ENCODE results near the gene ZNF841. TPM values are rescaled to one million over a fixed set of nuclear protein-coding genes. Genes with fewer than 3 reads are reported as not detected.

ZNF841 gene
- total and polyA plus RNA-seq, 2 of the 13 experiments (the other 11 are each of a cell fraction or from before 2014, with no cell fraction given) = 6.2 to 14.2 TPM

- TF ChIP-seq PRDM10 (CRISPR knock-in tag; IDR thresholded peaks at IDR 0.05; ENCODE audit: low read depth) (no peak), SMARCC2 (IDR thresholded peaks at IDR 0.05) (no peak), KDM2A (CRISPR knock-in tag; IDR thresholded peaks at IDR 0.05; ENCODE audit: borderline replicate concordance, low read depth) (peak; percentile 53; the same call in 1 of the 2 replicates), ASH2L (IDR thresholded peaks at IDR 0.05; ENCODE audit: insufficient read length, low read depth, low read length) (peak; percentile 73), NR2C2 (CRISPR knock-in tag; IDR thresholded peaks at IDR 0.05; ENCODE audit: borderline replicate concordance) (peak; percentile 98), RFX1 (IDR thresholded peaks at IDR 0.05) (no peak), ZNF253 (CRISPR knock-in tag; IDR thresholded peaks at IDR 0.05; ENCODE audit: borderline replicate concordance) (no peak), AGO1 (IDR thresholded peaks at IDR 0.05; ENCODE audit: low read depth, low read length, poor library complexity, severe bottlenecking) (peak; percentile 46), ZZZ3 (CRISPR knock-in tag; IDR thresholded peaks at IDR 0.05; ENCODE audit: borderline replicate concordance) (no peak), NBN (conservative IDR thresholded peaks at IDR 0.05) (no peak), ZNF354B (CRISPR knock-in tag; IDR thresholded peaks at IDR 0.05) (no peak), XRCC5 (optimal IDR thresholded peaks at IDR 0.05; ENCODE audit: low read length) (no peak), BCL6 (CRISPR knock-in tag; IDR thresholded peaks at IDR 0.05) (no peak), ZNF280D (CRISPR knock-in tag; IDR thresholded peaks at IDR 0.05) (no peak)
- TF ChIP-seq, protein P1, sequence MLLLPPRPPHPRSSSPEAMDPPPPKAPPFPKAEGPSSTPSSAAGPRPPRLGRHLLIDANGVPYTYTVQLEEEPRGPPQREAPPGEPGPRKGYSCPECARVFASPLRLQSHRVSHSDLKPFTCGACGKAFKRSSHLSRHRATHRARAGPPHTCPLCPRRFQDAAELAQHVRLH (CRISPR knock-in tag; IDR thresholded peaks at IDR 0.05; ENCODE audit: borderline replicate concordance, low read depth) = 0 out of 2 replicates have a peak, but pooled peaks have one; percentile 74
- TF ChIP-seq, protein P2, sequence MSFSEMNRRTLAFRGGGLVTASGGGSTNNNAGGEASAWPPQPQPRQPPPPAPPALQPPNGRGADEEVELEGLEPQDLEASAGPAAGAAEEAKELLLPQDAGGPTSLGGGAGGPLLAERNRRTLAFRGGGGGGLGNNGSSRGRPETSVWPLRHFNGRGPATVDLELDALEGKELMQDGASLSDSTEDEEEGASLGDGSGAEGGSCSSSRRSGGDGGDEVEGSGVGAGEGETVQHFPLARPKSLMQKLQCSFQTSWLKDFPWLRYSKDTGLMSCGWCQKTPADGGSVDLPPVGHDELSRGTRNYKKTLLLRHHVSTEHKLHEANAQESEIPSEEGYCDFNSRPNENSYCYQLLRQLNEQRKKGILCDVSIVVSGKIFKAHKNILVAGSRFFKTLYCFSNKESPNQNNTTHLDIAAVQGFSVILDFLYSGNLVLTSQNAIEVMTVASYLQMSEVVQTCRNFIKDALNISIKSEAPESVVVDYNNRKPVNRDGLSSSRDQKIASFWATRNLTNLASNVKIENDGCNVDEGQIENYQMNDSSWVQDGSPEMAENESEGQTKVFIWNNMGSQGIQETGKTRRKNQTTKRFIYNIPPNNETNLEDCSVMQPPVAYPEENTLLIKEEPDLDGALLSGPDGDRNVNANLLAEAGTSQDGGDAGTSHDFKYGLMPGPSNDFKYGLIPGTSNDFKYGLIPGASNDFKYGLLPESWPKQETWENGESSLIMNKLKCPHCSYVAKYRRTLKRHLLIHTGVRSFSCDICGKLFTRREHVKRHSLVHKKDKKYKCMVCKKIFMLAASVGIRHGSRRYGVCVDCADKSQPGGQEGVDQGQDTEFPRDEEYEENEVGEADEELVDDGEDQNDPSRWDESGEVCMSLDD (CRISPR knock-in tag; IDR thresholded peaks at IDR 0.05; ENCODE audit: borderline replicate concordance) = no peak
- TF ChIP-seq, protein P3, sequence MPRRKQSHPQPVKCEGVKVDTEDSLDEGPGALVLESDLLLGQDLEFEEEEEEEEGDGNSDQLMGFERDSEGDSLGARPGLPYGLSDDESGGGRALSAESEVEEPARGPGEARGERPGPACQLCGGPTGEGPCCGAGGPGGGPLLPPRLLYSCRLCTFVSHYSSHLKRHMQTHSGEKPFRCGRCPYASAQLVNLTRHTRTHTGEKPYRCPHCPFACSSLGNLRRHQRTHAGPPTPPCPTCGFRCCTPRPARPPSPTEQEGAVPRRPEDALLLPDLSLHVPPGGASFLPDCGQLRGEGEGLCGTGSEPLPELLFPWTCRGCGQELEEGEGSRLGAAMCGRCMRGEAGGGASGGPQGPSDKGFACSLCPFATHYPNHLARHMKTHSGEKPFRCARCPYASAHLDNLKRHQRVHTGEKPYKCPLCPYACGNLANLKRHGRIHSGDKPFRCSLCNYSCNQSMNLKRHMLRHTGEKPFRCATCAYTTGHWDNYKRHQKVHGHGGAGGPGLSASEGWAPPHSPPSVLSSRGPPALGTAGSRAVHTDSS (CRISPR knock-in tag; conservative IDR thresholded peaks at IDR 0.05) = no peak
Observed at GRCh38 chr19:52095172-52096014, at the start of gene ZNF841 (continued).

Data from HepG2 (cell line).